NCI-H1436 treated with DMSO at 0.1 percent for 48 hours (cell line): ENCODE results near the gene KLHL26.

Source experiments
- DNase-seq: peaks from one replicate; lab custom pipeline; 2025; lab: John Stamatoyannopoulos, UW

KLHL26 gene

DNA sequence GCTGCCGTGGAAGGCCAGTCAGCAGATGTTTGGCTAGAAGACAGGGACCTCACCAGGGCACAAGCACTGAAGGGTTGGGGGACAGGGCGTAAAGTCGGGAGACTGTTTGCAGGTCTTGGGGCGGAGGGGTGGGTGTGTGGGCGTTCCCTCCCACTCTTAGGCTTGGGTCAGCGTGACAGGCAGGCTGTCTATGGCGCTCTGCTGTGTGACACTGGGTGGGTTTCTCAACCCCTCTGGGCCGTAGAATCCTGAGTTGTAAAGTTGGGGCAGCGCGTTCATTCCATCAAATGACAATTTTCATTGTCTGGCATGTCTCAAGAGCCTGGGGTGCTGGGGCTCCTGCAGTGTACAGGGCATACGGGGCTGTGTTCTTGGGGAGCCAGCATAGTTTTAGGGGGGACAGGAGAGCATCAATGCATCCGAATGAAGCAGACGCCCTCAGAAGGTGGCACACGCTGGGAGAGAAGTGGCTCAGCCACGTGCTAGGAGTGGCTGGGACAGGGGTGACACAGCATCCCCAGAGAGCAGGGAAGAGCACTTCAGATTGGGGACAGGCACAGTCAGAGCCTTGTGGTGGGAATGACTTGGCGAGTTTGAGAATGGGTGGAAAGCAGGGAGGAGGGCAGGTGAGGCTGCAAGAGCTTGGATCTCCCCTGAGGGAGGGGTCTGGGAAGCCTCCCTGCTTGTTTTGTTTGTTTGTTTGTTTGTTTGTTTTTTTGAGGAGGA lies 51.1 kb downstream of the KLHL26 start:
- no peak for DNase-seq

DNA sequence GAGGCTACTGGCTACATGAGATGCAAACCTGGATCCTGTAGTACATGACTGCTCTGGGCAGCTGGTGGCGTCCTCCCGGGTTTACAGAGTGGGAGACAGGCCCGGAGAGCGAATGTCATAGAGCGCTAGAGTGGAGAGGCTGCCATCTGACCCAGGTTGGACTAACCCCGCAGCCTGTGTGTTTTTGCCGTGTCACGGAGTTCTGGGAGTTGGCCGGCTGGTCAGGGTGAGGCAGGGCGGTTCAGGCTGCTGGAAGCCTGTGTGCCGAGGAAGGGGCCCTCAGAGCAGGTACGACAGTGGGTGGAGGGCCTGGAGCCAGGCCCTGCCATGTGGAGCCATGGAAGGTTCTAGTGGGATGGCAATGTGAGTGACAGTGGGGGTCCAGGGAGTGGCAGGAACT lies 59.2 kb downstream of the KLHL26 start:
- no peak for DNase-seq

DNA sequence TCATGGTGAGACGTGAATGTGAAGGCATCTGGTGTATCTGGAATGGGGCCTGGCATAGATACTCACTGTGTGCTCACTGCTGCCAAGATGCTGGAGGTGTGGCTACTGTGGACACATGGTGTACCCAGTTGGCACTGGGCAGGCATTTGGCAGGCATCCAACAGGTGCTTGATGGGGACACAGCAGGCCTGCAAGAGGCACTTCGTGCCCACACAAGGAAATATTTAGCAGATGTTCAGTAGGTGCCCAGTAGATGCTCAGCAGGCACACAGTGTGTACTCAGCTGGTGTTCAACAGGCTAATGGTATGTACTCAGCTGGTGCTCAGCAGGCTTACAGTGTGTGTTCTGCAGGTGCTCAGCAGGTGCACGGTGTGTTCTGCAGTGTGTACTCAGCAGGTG lies 60.9 kb downstream of the KLHL26 start:
- no peak for DNase-seq

DNA sequence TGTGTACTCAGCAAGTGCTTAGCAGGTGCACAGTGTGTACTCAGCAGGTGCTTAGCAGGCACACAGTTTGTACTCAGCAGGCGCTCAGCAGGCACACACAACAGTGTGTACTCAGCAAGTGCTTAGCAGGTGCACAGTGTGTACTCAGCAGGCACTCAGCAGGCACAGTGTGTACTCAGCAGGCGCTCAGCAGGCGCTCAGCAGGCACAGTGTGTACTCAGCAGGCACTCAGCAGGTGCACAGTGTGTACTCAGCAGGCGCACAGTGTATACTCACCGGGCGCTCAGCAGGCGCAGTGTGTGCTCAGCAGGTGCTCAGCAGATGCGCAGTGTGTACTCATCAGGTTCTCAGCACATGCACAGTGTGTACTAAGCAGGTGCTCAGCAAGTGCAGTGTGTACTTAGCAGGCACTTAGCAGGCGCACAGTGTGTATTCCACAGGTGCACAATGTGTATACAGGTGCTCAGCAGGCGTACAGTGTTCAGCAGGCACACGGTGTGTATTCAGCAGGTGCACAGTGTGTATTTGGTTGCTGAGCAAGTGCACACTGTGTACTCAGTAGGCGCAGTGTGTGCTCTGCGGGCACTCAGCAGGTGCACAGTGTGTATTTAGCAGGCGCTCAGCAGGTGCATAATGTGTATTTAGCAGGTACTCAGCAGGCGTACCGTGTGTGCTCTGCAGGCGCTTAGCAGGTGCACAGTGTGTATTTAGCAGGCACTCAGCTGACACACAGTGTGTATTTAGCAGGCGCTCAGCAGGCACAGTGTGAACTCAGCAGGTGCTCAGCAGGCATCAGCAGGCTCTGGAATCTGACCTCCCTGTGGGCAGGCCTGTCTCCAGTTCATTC lies 61.7 kb downstream of the KLHL26 start:
- no peak for DNase-seq

DNA sequence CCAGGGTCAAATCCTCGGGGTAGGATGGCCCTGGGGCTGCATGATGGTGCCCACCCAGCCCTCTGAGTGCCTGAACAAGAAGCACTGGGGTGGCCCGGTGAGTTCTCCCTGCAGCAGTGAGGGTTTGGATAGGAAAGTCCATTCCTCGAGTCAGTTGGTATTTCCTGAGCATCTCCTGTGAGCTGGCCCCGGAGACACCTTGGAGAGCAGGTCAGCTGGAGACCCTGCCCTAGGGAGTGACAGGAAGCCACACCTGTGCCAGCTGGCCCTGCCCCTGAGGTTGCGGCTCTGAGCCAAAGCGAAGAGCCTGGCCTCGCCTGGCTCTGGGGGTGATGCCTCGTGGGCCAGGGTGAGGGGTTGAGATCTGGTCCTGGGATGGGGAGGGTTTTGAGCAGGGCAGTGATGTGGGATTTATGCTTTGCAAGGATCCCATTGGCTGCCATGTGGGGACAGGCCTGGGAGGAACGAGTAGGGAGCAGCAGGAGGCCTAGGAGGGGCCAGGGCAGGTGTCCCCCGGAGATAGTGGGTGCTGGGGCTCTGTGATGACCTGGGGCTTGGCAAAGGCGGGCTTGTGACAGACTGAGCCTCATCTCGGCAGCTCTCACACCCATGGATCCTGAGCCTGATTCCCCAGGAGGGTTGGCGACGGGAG lies 62.7 kb downstream of the KLHL26 start:
- no peak for DNase-seq

DNA sequence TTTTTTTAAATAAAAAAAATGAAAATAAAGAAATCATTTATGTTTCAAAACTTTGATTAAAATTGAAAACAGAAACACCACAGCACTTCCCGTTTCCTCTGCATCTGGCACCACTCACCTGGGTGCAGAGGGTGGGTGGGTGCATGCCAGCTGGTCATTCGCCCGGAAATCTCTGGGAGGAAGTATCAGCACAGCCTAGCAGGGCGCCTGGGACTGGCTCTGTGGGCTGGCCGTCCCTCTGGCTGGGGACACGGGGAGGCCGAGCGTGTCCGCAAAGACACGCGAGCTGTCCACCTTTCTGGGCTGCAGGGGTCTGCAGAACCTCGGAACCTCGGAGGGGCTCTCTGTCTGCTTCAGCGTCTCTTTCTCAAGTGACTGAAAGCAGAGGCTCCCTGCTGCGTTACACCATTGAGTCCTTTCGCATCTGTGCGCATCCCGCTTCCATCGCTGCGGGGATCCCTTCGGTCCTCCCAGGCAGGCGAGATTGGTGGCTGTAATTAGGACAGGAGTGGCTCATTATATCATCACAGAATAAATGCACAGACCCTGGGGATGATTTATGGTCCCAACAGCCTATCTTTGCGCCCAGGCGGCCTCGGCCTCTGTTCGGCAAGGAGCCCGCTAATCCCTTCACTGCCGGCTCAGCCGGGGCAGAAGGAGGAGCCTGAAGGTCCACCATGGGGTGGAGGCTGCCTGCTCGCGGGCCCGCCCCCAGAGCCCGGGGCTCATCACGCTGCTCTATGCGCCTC lies 63.8 kb downstream of the KLHL26 start:
- peak; percentile 60 for DNase-seq

DNA sequence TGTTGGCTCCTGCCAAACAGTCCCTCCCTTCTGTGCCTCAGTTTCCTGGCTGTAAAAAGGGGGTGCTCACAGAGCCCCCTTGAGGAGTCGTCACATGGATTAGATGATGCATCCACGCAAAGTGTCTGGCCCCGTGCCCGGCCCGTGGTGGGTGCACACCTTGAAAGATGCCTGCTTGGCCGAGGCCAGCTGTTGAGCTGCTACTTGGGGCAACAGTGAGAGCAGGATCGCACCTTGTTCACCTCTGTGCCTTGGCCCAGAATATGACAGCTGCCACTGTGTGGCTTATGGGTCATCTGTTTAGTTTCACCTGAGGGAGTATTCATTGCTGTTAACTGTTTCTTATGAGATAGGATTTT lies 64.4 kb downstream of the KLHL26 start:
- no peak for DNase-seq

DNA sequence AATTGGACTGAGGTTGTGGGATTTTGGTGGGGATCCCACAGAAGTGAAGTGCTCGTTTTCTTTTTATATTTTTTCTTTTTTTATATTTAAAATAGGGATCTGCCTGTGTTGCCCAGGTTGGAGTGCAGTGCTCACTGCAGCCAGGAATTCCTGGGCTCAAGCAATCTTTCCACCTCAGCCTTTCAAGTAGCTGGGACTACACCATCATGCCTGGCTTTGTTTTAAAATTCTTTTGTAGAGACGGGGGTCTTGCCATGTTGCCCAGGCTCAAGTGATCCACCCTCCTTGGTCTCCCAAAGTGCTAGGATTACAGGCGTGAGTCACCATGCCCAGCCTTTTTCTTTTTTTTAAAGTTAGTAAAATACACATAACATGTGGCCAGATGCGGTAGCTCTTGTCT lies 67.2 kb downstream of the KLHL26 start:
- DNase-seq: no peak

DNA sequence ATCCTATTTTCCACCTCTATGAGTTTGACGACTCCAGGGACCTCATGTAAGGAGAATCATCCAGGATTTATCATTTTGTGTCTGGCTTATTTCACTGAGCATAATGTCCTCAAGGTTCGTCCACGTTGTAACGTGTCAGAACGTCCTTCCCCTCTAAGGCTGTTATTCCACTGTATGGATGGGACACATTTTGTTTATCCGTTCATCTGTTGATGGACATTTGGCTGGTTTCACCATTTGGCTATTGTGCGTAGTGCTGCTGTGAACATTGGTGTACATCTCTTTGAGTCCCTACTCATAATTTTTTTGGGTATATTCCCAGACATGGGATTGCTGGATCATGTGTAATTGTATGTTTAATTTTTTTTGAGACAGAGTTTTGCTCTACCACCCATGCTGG lies 68.1 kb downstream of the KLHL26 start:
- DNase-seq: no peak

DNA sequence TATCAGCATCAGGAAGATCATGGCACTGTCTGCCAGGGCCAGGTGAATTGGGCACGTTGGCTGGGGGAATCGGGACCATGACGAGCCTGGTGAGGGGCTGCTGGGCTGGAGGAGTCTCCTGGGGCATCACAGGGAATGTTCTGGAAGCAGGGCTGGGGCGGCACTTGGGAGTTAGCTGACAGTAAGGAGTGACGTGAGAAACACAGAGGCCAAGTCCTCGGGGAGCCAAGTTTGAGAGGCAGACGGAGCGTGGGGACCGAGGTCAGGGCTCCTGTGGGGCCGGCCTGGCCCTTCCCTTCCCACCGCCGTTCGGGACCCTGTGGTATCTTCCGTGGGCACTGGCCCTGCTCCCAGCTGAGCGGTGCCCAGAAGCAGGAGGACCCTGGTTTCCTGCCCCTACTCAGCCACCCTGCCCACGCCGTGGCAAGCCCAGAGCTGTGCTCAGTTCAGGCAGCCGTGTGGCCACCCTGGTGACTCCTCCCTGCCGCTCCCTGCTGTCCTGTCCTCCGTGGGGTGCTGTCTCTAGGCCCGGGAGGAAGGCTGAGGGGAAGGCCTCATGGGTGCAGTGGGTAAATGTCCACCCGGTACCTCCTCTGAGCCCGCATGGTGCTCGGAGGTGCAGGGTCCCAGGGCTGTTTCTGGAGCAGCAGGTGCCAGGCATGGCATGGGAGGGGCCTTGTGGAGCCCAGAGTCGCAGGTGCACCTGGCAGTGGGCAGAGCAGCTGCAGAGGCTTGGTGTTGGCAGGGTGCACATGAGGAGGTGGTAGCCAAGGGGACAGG lies 71.8 kb downstream of the KLHL26 start:
- no peak for DNase-seq

DNA sequence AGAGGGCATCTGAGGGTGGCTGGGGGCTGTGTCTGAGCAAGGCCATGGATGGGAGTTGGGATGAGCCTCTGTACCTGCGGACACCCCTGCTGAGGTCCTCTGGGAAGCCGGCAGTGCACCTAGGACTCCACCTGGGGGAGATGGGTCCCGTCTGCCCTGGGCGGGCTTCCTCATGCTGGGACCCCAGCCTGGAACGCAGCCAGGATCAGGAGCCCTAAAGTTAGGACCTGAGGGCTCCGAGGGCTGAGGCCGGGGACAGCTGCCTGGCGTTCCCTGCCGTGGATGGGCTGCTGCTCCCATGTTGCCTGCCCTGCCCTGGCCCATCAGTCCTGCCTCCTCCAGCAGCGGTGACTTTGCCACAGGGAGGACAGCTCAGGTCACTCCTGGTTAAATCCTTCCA lies 72.7 kb downstream of the KLHL26 start:
- no peak for DNase-seq

DNA sequence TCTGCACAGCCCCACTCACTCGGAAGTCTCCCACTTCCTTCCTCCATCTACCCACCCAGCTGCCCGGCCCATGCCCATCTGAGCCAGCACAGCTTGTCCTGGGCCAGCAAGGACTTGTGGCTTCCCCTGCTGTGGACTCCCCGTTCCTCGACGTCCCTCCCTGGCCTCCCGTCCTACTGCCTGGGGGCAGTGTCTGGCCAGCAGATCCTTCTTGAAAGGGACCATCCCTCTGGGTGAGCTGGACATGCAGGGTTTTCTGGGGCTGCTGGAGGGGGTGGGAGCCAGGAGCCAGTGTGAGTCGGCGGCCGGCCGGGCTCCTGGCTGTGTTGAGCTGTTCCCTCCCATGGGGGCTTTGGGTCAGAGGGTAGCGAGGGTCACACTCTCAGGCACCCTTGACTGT lies 73.4 kb downstream of the KLHL26 start:
- no peak for DNase-seq

DNA sequence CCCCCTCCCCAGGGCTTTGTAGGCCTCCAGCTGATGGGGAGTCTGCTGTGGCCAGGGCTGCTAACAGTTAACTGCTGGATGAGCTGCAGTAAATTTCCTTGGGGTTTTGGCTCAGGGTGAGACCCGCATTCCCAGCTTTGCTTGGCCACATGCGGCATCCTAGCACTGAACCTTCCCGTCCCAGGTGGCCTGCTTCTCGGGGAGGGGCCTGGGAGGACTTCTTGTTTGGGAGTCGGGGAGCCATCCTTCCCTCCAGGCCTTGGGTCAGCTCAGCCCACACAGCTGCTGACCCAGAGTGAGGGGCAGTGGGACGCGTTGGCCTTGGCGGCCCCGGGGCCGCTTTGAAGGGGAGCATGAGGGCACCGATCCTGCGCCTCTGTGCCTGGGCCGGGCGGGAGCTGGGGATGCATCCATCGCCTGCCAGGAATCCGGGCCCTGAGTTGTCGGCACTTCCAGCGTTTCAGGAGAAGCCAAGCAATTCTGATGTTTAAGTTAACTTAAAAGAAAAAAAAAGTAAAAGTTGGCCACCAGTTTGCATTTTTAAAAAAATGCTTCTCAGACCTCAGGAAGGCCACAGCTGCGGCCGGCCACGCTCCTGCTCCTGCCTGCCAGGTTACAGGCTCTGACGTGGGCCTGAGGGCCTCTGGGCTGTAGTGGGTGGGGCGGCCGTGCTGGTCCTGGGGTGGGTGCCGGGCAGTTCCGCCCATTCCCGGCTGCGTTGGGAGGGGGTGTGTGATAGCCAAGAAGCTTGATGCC lies 74.3 kb downstream of the KLHL26 start:
- no peak for DNase-seq

DNA sequence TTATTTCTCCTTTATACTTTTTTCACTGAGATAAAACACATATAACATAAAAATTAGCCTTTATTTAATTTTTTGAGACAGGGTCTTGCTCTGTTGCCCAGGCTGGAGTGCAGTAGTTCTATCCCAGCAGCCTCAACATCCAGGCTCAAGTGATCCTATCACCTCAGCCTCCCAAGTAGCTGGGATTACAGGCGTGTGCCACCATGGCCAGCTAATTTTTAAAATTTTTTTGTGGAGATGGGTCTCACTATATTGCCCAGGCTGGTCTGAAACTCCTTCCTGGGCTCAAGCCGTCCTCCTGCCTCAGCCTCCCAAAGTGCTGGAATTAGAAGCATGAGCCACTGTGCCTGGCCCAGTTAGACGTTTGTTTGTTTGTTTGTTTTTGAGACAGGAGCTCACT lies 75.1 kb downstream of the KLHL26 start:
- no peak for DNase-seq

DNA sequence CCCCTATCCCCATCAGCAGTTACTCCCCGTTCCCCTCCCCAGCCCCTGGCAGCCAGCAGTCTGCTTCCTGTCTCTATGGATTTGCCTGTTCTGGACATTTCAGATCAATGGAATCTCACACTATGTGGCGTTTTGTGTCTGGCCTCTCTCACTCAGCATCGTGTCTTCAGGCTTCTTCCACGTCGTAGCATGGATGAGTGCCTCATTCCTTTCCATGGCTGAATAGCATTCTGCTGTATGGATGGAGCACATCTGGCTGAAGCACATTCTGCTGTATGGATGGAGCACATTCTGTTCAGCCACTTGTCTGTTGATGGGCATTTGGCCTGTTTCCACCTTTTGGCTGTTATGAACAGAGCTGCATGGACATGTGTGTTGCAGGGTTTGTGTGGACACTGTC lies 76.2 kb downstream of the KLHL26 start:
- no peak for DNase-seq

DNA sequence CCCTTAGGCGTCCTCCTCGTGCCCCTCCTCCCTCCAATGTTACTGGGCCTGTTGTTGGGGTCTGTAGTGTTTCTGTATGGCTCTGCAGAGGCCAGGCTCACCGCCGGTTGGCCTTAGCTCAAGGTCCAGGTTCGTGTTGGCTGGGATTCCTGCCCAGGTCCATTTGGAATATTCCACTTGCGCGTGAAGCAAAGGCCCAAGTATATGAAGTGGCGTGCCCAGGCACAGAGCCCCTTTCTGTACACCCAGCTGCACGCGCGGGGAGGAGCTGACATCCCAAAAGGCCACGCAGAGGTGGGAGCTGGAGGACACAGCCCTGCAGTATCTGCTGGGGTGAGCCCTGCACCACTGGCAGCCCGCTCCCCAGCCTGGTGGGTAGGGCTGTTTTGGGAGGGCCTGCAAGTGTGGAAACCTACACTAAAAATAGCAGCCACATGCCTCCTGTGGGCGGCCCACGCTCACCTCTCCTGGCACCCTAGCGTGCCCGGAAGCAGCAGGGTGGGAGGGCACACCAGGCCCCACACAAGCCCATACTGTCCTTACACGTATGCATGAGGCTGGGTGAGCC lies 76.8 kb downstream of the KLHL26 start:
- DNase-seq: no peak

DNA sequence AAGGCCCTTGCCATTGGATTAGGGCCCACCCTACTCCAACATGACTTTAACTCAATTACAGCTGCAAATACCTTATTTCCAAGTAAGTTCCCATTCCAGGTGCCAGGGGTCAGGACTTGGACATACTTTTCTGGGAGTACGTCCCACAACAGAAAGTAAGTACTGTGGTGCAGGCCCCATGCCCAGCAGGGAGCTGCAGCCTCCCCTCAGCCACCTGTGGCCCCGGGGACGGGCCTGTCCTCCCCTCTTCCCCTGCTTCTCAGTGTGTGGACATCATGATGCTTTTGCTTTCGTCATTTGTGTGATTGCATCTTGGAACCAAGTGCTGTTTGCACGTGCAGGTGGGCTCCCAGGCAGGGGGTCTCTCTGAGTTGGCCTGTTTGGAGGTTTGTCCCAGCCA lies 78.6 kb downstream of the KLHL26 start:
- no peak for DNase-seq

DNA sequence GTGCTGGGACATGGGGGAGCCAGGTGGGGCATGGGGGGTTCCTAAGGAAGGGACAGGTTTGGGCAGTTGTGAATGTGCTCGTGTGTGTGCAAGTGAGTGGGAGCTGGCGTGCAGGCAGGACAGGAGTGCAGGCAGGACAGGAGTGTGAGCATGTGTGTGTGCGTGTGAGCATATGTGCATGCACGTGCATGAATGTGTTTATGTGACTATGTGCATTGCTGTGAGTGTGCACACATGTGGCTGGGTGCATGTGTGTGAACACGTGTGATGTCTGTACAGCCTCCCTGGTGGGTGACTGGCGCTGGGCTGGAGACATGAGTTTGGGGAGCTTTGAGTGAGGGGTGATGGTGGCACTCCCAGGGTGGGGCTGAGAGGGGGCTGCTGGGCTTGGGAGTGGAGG lies 80.0 kb downstream of the KLHL26 start:
- no peak for DNase-seq

DNA sequence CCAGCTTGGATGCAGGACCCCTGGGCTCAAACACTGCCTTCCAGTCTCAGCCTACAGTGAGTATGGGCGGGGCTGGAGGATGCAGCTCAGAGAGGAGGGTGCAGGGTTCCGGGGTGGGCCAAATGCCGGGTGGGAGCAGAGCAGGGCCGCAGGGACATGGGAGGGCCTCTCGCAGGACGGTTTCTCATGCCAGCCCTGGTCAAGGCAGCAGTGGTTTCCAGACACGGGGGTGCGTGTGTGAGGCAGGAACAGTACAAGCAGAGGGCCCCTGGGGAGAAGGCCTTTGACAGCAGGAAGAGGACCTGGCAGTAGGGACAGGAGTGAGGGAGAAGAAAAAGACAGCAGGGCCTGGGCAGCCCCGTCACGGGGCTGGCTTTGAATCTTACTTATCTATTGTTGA lies 80.8 kb downstream of the KLHL26 start:
- no peak for DNase-seq

DNA sequence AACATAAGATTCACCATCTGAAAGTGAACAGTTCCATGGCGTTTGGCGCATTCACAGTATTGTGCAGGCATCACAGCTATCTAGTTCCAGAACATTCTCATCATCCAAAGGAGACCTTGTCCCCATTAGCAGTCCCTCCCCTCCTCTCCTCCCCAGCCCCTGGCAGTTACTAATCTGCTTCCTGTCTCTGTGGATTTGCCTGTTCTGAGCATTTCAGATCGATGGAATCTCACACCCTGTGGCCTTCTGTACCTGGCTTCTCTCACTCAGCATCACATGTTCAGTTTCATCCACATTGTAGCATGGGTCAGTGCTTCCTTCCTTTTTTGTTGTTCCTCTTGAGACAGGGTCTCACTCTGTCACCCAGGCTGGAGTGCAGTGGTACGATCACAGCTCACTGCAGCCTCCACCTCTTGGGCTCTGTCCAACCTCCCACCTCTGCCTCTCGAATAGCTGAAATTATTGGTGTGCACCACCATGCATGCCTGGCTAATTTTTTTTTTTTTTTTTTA lies 81.2 kb downstream of the KLHL26 start:
- DNase-seq: no peak
